Measurements from ENCODE around the gene KHDC1L. TPM values are rescaled to one million over a fixed set of nuclear protein-coding genes. Genes with fewer than 3 reads are reported as not detected.
"Not testable (repeated sequence)": the region's sequence is repeated elsewhere in the genome, so short reads cannot be mapped to it uniquely, and the experiment has no call there.

KHDC1L gene
- total RNA-seq, 2 donors from 2014 or later: not detected

- no peaks in the 10 kb centered on the region for H3K27me3 Mint-ChIP-seq
- H3K27ac Mint-ChIP-seq: no peak overlapping the region
- no peak overlapping the region for H3K4me3 Mint-ChIP-seq
- no peak for DNase-seq
- H3K36me3 Mint-ChIP-seq (ENCODE audit: low read depth): no peaks in the 10 kb centered on the region
- ATAC-seq: no peak
- H3K9me3 ChIP-seq (ENCODE audit: control insufficient read depth, low read length, poor library complexity, severe bottlenecking): no peaks in the 10 kb centered on the region
- no peaks in the 10 kb centered on the region for H3K4me1 Mint-ChIP-seq
Observed at GRCh38 chr6:73236144-73236750, 11.0 kb upstream of the KHDC1L start.

DNA sequence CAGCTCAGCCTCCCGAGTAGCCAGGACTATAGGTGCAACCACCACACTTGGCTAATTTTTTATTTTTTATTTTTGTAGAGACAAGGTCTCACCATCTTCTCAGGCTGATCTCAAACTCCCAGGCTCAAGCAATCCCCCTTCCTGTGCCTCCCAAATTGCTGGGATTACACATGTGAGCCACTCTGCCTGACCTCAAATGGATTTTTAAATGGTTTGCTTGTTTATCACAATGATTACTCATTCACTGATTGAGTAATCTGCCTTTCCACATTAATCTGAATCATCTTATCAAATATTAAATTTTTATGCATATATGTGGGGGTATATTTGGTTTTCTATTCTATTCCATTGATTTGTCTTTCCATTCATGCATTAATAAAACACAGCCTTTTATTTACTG is 9.4 kb upstream of the KHDC1L start:
- ATAC-seq (no peak), DNase-seq (no peak)
- no peak overlapping the region for H3K4me3 Mint-ChIP-seq
- no peaks in the 10 kb centered on the region for H3K4me1 Mint-ChIP-seq
- H3K27me3 Mint-ChIP-seq: no peaks in the 10 kb centered on the region
- H3K36me3 Mint-ChIP-seq (ENCODE audit: low read depth): no peaks in the 10 kb centered on the region
- H3K9me3 ChIP-seq (ENCODE audit: control insufficient read depth, low read length, poor library complexity, severe bottlenecking): no peaks in the 10 kb centered on the region
- no peak overlapping the region for H3K27ac Mint-ChIP-seq

- H3K4me3 Mint-ChIP-seq; DNase-seq; H3K36me3 Mint-ChIP-seq (ENCODE audit: low read depth); H3K4me1 Mint-ChIP-seq; H3K27ac Mint-ChIP-seq; H3K9me3 ChIP-seq (ENCODE audit: control insufficient read depth, low read length, poor library complexity, severe bottlenecking); H3K27me3 Mint-ChIP-seq; ATAC-seq: not testable (repeated sequence)
Observed at GRCh38 chr6:73233971-73234370, 8.7 kb upstream of the KHDC1L start.

GRCh38 chr6:73233048-73233447 is 7.8 kb upstream of the KHDC1L start:
- Mint-ChIP-seq H3K4me3 (no peak overlapping the region), H3K27ac (no peak overlapping the region), H3K27me3 (no peaks in the 10 kb centered on the region), H3K36me3 (ENCODE audit: low read depth) (no peaks in the 10 kb centered on the region), H3K4me1 (no peaks in the 10 kb centered on the region)
- DNase-seq (no peak), ATAC-seq (no peak)
- H3K9me3 ChIP-seq (ENCODE audit: control insufficient read depth, low read length, poor library complexity, severe bottlenecking): no peaks in the 10 kb centered on the region

DNA sequence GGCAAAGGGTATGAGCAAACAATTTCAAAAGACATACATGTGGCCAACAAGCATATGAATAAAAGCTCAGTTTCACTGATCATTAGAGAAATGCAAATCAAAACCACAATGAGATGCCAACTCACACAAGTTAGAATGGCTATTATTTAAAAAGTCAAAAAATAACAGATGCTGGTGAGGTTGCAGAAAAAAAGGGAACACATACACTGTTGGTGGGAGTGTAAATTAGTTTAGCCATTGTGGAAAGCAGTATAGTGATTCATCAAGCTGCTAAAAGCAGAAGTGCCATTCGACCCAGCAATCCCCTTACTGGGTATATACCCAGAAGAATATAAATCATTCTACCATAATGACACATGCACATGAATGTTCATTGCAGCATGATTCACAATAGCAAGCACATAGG is 6.7 kb upstream of the KHDC1L start:
- DNase-seq (no peak), ATAC-seq (no peak)
- Mint-ChIP-seq H3K4me1 (no peaks in the 10 kb centered on the region), H3K27ac (no peak overlapping the region), H3K27me3 (no peaks in the 10 kb centered on the region), H3K36me3 (ENCODE audit: low read depth) (no peaks in the 10 kb centered on the region), H3K4me3 (peak overlapping the region; percentile 31)
- no peaks in the 10 kb centered on the region for H3K9me3 ChIP-seq (ENCODE audit: control insufficient read depth, low read length, poor library complexity, severe bottlenecking)

DNA sequence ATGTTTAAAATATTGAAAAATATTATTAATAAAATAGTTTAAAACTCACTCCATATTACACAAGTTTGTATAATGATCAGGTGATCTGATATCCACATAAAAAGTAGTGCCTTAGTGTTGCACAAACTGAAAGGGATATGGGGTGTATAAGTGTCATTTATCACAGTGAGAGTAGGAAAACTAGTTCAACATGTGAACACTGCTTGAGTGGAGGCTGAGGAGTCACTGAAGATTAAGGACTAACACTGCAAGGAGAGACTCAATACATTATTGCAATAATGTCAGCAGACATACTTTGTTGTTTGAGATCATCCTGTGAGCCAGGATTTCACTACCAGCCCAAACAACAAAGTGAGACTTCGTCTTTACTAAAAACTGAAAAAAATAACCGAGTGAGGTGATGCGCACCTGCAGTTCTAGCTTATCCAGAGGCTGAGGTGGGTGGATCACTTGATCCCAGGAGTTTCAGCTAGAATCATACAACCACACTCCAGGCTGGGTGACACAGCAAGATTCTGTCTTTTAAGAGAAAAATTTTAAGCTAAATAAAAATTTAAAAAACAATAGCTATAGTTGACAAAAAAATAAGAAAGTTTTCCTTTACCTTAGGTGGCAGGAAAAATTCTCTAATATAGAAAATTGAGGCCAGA is 2.4 kb upstream of the KHDC1L start:
- no peak overlapping the region for H3K4me3 Mint-ChIP-seq
- no peaks in the 10 kb centered on the region for H3K36me3 Mint-ChIP-seq (ENCODE audit: low read depth)
- DNase-seq (no peak), ATAC-seq (no peak)
- H3K27ac Mint-ChIP-seq: no peak overlapping the region
- no peaks in the 10 kb centered on the region for H3K9me3 ChIP-seq (ENCODE audit: control insufficient read depth, low read length, poor library complexity, severe bottlenecking)
- H3K27me3 Mint-ChIP-seq: no peaks in the 10 kb centered on the region
- H3K4me1 Mint-ChIP-seq: no peaks in the 10 kb centered on the region

DNA sequence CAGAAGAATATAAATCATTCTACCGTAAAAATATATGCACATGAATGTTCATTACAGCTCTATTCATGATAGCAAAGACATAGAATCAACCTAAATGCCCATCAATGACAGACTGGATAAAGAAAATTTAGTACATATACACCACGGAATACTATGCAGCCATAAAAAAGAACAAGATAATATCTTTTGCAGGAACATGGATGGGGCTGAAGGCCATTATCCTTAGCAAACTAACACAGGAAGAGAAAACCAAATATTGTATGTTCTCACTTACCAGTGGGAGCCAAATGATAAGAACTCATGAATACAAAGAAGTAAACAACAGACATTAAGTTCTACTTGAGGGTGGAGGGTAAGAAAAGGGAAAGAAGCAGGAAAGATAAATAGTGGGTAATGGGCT is 8.4 kb downstream of the KHDC1L start:
- H3K36me3 Mint-ChIP-seq (ENCODE audit: low read depth): no peaks in the 10 kb centered on the region
- H3K9me3 ChIP-seq (ENCODE audit: control insufficient read depth, low read length, poor library complexity, severe bottlenecking): no peaks in the 10 kb centered on the region
- H3K27me3 Mint-ChIP-seq: peaks cover 4% of the 10 kb centered on the region
- H3K4me1 Mint-ChIP-seq: no peaks in the 10 kb centered on the region
- H3K27ac Mint-ChIP-seq: no peak overlapping the region
- no peak for ATAC-seq
- no peak overlapping the region for H3K4me3 Mint-ChIP-seq
- no peak for DNase-seq

GRCh38 chr6:73209117-73209516 is 16.2 kb downstream of the KHDC1L start:
- H3K4me3 Mint-ChIP-seq: no peak overlapping the region
- H3K9me3 ChIP-seq (ENCODE audit: control insufficient read depth, low read length, poor library complexity, severe bottlenecking): no peaks in the 10 kb centered on the region
- ATAC-seq (no peak), DNase-seq (no peak)
- no peaks in the 10 kb centered on the region for H3K36me3 Mint-ChIP-seq (ENCODE audit: low read depth)
- no peaks in the 10 kb centered on the region for H3K27me3 Mint-ChIP-seq
- no peak overlapping the region for H3K27ac Mint-ChIP-seq
- H3K4me1 Mint-ChIP-seq: no peaks in the 10 kb centered on the region

DNA sequence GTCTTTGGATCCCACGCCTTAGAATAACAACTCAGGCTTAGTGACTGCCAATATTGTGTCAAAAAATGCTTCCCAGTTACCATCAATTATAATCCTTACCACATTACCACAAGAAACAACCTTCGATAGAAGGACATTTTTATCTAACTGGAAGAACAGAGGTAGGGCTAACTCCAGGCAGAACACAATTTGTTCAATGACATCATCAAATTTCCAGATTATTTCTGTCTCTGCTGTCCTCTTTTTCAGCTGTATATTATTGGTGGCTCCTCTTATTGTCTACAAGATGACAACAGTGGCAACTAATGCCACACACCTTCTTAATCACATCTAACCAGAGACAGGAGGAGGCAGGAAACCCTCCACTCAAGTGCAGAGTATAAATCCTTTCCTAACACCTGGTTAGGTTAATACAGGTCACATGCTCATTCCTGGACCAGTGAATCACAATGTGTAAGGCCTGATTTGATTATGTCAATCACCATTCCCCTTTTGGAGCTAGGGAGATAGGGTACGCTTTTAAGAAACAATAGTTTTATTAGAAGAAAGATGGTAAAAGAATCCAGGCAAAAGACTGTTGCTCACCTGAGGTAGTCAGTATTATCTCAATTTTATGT is 18.0 kb downstream of the KHDC1L start:
- Mint-ChIP-seq H3K27me3 (no peaks in the 10 kb centered on the region), H3K27ac (no peak overlapping the region), H3K4me1 (no peaks in the 10 kb centered on the region), H3K36me3 (ENCODE audit: low read depth) (no peaks in the 10 kb centered on the region), H3K4me3 (no peak overlapping the region)
- ATAC-seq: no peak
- H3K9me3 ChIP-seq (ENCODE audit: control insufficient read depth, low read length, poor library complexity, severe bottlenecking): no peaks in the 10 kb centered on the region
- DNase-seq: no peak

GRCh38 chr6:73204252-73204651 is 21.0 kb downstream of the KHDC1L start:
- Mint-ChIP-seq H3K36me3 (ENCODE audit: low read depth) (no peaks in the 10 kb centered on the region), H3K27me3 (peaks cover 5% of the 10 kb centered on the region), H3K4me1 (peaks cover 2% of the 10 kb centered on the region), H3K4me3 (no peak overlapping the region), H3K27ac (no peak overlapping the region)
- H3K9me3 ChIP-seq (ENCODE audit: control insufficient read depth, low read length, poor library complexity, severe bottlenecking): no peaks in the 10 kb centered on the region
- no peak for ATAC-seq
- no peak for DNase-seq

GRCh38 chr6:73203098-73203497 is 22.2 kb downstream of the KHDC1L start:
- peaks cover 5% of the 10 kb centered on the region for H3K27me3 Mint-ChIP-seq
- no peaks in the 10 kb centered on the region for H3K9me3 ChIP-seq (ENCODE audit: control insufficient read depth, low read length, poor library complexity, severe bottlenecking)
- H3K36me3 Mint-ChIP-seq (ENCODE audit: low read depth): no peaks in the 10 kb centered on the region
- H3K4me1 Mint-ChIP-seq: peaks cover 2% of the 10 kb centered on the region
- DNase-seq (no peak), ATAC-seq (no peak)
- no peak overlapping the region for H3K4me3 Mint-ChIP-seq
- no peak overlapping the region for H3K27ac Mint-ChIP-seq

DNA sequence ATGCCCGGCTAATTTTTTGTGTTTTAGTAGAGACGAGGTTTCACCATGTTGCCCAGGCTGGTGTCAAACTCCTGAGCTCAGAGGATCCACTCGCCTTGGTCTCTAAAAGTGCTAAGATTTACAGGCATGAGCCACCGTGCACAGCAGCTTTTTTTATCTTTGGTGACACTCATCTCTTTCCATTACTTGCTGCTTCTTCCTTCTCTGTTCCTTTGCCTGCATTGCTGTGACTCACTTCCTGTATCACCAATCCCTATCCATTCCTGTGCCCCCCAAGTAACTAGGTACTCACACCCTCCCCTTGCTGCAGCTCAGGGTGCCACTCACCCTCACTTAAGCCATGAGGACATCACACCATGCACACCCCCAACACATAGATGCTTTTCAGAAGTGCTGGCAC is 24.6 kb downstream of the KHDC1L start:
- H3K36me3 Mint-ChIP-seq (ENCODE audit: low read depth): no peaks in the 10 kb centered on the region
- H3K27me3 Mint-ChIP-seq: peaks cover 5% of the 10 kb centered on the region
- DNase-seq (no peak), ATAC-seq (no peak)
- H3K4me3 Mint-ChIP-seq: no peak overlapping the region
- no peak overlapping the region for H3K27ac Mint-ChIP-seq
- no peaks in the 10 kb centered on the region for H3K9me3 ChIP-seq (ENCODE audit: control insufficient read depth, low read length, poor library complexity, severe bottlenecking)
- H3K4me1 Mint-ChIP-seq: peaks cover 2% of the 10 kb centered on the region

- no peak for DNase-seq
- H3K27ac Mint-ChIP-seq: no peak overlapping the region
- peaks cover 5% of the 10 kb centered on the region for H3K27me3 Mint-ChIP-seq
- no peaks in the 10 kb centered on the region for H3K9me3 ChIP-seq (ENCODE audit: control insufficient read depth, low read length, poor library complexity, severe bottlenecking)
- peaks cover 2% of the 10 kb centered on the region for H3K4me1 Mint-ChIP-seq
- H3K36me3 Mint-ChIP-seq (ENCODE audit: low read depth): no peaks in the 10 kb centered on the region
- no peak for ATAC-seq
- no peak overlapping the region for H3K4me3 Mint-ChIP-seq
Observed at GRCh38 chr6:73200247-73200646, 25.0 kb downstream of the KHDC1L start.

DNA sequence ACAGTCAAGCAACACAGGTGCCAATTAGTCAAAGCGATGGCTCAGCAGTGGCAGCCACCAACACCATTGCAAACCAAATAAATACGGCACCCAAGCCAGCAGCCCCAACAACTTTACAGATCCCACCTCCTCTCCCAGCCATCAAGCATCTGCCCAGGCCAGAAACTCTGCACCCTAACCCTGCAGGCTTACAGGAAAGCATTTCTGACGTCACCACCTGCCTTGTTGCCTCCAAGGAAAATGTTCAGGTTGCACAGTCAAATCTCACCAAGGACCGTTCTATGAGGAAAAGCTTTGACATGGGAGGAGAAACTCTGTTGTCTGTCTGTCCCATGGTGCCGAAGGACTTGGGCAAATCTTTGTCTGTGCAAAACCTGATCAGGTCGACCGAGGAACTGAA is 30.6 kb downstream of the KHDC1L start:
- no peak overlapping the region for H3K27ac Mint-ChIP-seq
- H3K4me1 Mint-ChIP-seq: no peaks in the 10 kb centered on the region
- no peak for DNase-seq
- no peaks in the 10 kb centered on the region for H3K36me3 Mint-ChIP-seq (ENCODE audit: low read depth)
- H3K4me3 Mint-ChIP-seq: no peak overlapping the region
- H3K9me3 ChIP-seq (ENCODE audit: control insufficient read depth, low read length, poor library complexity, severe bottlenecking): no peaks in the 10 kb centered on the region
- H3K27me3 Mint-ChIP-seq: no peaks in the 10 kb centered on the region
- ATAC-seq: no peak

All from T-helper 17 cell (primary cell).